GM18867 (cell line): ENCODE measurements around the gene EGFR.
A peak's percentile ranks its signal among the peaks of the same experiment; 100 is the strongest.

ENCODE experiments used
- ATAC-seq: cut with Tn5 transposase; IDR thresholded peaks from one replicate; pipeline ENCODE4 v1.9.1; 2021; ENCODE audit warnings: mild to moderate bottlenecking, moderate library complexity; ENCODE audit not compliant: unreplicated experiment

Gene EGFR

GRCh38 chr7:55099821-55100543, 81.2 kb downstream of the EGFR start:
- no peak for ATAC-seq

DNA sequence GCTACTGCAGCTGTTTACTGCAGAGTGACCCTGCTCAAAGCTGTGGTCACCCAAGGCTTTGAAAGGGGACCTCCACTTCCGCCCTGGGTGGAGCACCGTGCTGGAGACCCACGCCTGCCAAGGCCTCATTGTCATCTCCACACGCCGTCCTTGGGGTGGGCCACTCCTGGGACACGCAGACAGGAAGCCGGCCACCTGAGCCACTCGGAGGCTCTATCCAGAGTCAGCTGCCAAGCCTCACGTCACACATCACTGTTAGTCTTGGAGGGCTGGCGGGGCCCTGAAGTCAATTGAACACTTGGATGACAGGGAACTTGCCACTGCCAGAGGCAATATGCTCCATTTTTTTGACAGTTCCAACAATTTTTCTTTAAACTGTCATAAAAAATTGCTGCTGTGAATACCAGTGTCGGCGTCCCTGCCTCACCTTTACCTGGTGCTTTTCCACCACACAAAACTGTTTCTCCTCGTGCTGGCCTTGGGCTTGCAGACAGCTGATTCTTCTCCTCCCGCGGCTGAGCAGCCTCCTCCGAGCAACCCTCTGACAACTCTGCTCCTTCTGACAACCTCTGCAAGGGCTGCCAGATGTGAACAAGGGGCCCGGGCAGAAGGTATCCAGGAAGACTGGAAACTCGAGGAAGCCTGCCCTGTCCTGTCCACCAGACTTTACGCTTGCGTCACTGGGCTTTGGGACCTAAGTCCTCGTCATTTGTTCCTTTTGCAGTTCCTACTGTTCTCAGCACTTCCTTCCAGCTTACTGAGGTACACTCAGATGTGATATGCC, 81.9 kb downstream of the EGFR start:
- no peak for ATAC-seq

DNA sequence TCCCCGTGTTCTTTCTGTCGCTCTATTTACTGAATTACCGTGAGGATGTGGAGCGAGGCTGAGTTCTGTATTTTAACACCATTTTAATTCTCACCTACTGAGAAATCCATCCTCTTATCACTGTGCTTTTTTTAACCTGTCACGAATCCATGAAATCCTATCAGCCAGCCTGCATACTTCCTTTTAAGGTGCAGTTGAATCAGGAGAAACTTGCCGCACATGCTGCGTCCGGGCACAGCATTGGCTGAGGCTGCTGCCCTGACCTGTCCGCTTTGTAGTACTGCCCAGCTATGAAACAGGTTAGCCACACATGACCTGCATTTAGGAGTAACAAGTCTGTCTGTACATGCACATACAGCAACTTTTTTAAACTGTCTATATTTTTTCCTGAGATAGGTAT, 82.5 kb downstream of the EGFR start:
- no peak for ATAC-seq

GRCh38 chr7:55104123-55104522, 85.3 kb downstream of the EGFR start:
- no peak for ATAC-seq

GRCh38 chr7:55104712-55105433, 86.1 kb downstream of the EGFR start:
- no peak for ATAC-seq

DNA sequence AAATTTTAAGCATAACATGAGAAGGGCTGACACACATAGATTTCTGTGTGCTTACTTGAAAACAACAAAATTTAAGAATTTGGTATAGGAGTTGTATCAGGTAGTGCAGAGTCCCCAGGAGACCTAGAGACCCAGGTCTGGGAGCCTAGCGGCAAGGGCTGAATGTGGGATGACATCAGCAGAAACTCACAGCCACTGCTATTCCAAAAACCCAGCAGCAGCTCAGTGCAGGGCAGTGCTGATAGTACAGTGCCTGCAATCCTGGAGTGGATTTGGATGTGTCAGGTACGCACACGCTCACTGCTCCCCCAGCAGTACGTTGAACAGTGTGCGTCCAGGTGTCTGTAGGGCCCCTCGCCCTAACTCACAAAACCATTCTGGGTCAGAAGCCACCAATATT, 87.1 kb downstream of the EGFR start:
- no peak for ATAC-seq

DNA sequence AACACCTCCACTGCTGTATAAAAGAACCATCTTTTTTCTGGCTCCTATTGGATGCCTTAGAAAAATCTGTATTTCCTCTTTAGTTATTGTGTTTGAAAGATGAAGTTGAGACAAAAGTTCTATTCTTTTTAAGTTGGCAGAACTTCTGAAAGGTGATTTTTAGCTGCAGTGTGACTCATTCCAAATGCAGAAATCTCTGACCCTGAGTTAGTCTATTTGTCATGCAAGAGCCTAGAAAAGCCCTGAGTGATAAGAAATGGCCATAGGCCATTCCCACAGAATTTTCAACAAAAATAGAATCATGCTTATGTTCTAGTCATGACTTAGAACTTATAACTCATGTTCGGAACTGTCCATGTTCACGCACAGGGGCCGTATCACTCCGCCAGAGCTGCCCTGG, 89.1 kb downstream of the EGFR start:
- ATAC-seq, result no peak

DNA sequence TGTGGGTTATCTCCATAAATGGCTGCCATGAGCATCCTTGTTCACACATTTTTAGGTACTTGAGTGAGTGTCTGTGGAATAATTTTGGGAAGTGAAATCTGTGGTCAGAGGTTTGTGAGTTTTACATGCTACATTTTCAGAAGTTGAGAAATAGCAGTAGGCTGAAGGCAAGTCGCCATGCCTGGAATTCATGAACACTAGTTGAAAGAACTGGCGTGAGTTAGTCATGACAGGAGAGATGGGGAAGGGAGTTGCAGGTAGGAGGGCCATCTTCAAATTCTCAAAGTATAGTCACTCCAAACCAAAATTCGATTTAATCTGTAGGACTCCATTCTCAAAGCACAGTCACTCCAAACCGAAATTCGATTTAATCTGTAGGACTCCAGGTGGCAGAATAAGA, 89.6 kb downstream of the EGFR start:
- ATAC-seq, result no peak

- ATAC-seq, result no peak
Observed at GRCh38 chr7:55108818-55109217, 90.0 kb downstream of the EGFR start.

DNA sequence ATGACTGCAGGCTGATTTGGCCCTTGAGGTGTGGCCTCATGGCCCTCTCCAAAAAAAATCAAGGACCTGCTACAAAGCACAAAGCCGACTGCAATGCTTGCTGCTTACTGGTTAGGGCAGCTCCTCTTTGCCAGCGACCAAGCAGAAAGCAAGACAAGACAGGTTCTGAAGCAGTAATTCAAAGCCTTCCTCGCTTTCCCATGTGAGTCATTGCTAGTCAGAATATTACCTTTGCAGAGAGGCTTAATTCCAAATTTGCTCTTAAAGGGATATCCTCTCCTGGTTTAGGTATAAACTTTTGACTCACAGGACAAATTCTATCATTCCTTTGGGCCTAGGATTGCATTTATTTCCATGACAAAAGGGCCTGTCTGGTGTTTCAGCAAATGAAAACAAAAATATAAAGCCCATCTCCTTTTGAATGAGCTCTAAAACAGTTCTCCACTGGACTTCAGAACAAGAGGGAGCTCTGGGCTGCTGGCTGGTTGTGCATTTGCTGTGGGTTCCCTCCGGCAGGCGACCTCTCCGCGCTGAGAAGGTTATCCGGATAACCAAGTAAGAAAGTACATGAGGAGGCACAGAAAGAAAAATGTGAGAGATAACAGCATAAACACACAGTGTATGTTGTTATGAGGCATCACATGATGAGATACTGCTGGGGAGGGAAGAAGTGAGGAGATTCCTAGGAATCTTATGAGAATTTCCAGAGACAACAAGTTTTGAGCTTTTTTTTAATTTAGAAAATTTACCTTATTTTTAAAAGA, 90.8 kb downstream of the EGFR start:
- no peak for ATAC-seq

- no peak for ATAC-seq
Observed at GRCh38 chr7:55110282-55110992, 91.6 kb downstream of the EGFR start.

DNA sequence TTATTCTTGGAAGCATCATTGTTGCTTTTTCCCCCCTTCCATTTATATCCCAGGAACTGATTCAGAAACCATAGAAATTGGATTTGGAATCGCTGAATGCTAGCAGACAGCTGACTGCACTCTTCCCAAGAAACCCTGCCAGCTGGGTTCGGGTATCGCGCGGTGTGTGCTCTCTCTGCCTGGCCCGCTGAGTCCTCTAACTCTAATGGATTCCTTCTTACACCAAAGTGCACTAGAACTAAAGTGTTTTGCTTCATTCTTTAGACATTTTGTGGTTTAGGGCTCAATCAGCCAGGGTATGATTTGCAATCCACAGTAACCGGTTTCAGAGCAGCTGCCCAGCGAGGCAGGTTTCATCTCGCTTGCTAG, 92.2 kb downstream of the EGFR start:
- peak; percentile 91 for ATAC-seq

GRCh38 chr7:55112056-55112455, 93.2 kb downstream of the EGFR start:
- no peak for ATAC-seq

DNA sequence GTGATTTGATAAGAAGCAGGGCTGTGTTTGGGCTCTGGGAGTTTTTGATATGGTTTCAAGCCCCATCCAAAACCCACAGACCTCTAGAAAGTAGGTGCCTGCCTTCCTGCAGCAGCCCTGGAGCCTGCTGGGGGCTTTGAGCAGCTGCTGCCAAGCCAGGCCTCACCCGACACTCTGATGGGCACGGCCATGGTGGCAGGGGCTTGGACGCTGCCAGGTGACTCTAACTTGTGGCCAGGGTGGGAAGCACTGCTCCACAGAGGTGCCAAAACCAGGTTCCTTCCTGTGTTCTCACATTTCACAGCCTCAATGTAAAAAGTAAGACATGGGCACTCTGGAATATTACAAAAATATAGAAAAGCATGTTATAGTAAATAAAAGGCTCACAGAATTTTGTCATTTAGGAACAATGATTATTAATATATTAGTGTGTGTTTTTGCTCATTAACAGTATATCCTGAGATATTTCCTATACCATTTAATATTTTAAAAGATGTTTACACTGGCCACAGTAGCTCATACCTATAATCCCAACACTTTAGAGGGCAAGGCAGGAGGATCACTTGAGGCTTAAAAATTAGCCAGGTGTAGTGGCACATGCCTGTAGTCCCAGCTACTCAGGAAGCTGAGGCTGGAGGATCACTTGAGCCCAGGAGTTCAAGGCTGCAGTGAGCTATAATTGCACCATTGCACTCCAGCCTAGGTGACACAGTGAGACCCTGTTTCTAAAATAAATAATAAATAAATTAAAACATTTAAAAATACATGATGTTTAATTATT, 95.1 kb downstream of the EGFR start:
- no peak for ATAC-seq

- ATAC-seq, result no peak
Observed at GRCh38 chr7:55117286-55117685, 98.5 kb downstream of the EGFR start.

- ATAC-seq, result no peak
Observed at GRCh38 chr7:55118426-55118825, 99.6 kb downstream of the EGFR start.

DNA sequence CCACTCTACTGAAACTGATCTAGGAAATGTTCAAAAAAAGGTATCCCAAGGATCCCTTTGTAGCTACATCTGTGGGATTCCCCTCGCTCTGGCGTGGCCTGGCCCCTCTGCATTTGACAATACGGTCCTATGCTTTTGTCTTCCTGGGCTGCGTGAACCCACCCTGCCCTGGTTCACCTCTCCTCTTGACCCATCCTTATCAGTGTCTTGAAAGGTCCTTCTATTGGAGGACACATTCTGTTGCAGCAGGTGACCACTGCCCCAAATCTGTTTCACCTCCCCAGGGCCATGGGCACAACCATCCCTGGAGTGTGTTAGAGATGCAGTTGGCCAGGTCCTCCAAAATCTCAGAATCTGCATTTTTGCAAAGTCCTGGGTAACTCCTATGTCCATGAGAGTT, 100.8 kb downstream of the EGFR start:
- ATAC-seq, result no peak

DNA sequence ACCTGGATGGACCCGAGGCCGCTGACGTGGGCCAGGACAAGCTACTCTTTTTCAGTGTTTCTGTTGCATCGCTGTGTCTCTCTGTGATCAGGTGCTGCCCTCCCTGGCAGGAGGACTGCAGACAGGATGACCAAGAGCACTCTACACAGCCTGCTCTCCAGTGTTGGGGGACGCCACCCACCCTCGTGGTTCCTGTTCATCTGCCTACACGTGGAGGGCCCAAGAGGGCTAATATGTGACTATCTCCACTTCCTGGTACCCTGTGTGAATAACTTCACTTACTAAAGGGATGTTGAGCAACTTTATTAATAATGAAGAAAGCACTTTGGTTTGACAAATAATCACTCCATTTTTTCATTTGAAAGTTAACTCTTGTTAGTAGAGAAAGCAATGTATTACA, 101.3 kb downstream of the EGFR start:
- no peak for ATAC-seq

DNA sequence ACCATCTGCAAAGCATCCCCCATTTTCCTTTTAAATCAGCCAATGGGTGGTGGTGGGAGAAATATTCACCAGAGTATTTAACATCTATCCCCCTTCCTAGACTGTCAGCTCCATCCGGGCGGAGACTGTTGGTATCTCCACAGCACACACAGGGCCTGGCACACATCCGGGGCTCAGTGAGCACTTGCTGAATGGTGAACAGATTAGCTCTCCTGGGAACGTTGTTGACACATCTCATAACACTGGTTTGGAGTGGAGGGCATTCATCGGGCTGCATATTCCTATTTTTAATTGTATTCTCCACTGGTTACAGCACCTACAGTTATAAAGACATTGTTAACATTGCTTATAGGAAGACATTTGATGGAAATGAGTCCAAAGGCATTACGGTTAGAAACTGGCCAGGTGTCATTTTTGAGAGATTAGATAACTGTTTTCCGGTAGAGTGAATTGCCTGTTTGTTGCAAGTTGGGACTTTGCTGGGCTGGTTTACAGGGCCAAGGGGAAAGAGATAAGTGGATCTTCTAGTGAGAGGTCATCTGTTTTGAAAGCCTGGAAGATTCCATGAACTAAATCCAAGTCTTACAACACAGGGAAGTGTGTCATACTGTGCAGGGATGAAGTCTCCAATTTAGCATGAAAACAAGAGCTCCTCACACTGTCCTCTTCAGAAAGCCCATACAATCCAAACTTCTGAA, 101.8 kb downstream of the EGFR start:
- no peak for ATAC-seq
